SK-N-MC (cell line): ENCODE results near the gene IFI6.

Experiments
- EZH2 ChIP-seq: fragments of 200-600 bp; sonication (generic); IDR thresholded peaks from one replicate; pipeline ENCODE4 v1.6.1; 2017; ENCODE audit warnings: antibody characterized with exemption
- FOXP2 ChIP-seq: optimal IDR thresholded peaks from 2 replicates; pipeline ENCODE3; 2011; ENCODE audit warnings: mild to moderate bottlenecking, moderate library complexity; ENCODE audit not compliant: insufficient read depth; ENCODE audit errors: extremely low read length, control extremely low read depth
- POLR2AphosphoS5 ChIP-seq: IDR thresholded peaks from 2 replicates; pipeline ENCODE4 v1.6.1; 2012; ENCODE audit warnings: mild to moderate bottlenecking, low read depth, low read length, borderline replicate concordance

- TF ChIP-seq POLR2AphosphoS5 = no peak
- no peak for TF ChIP-seq EZH2
- no peak for TF ChIP-seq FOXP2
Observed at GRCh38 chr1:27713139-27713725, 41.2 kb upstream of the IFI6 start.
